SK-N-SH treated with all-trans-retinoic acid at 6 μM for 48 hours (cell line): ENCODE results near the gene GRM7.

ENCODE experiments used
- ISL1 ChIP-seq: fragments of 250-450 bp; sonication (Bioruptor Pico); IDR thresholded peaks from 2 replicates; pipeline ENCODE4 v2.1.2; 2022; ENCODE audit warnings: mild to moderate bottlenecking, moderate library complexity
- PATZ1 ChIP-seq: fragments of 250-450 bp; sonication (Bioruptor Pico); IDR thresholded peaks from 2 replicates; pipeline ENCODE4 v1.8.0; 2020; ENCODE audit warnings: mild to moderate bottlenecking, moderate library complexity, borderline replicate concordance
- ZC3H10 ChIP-seq: fragments of 250-450 bp; sonication (Bioruptor Pico); IDR thresholded peaks from 2 replicates; pipeline ENCODE4 v1.5.1; 2021; ENCODE audit warnings: mild to moderate bottlenecking, moderate library complexity
- ZNF8 ChIP-seq: fragments of 450-650 bp; formaldehyde crosslinking; IDR thresholded peaks from 2 replicates; pipeline ENCODE4 v1.5.0; 2020; ENCODE audit warnings: mild to moderate bottlenecking, moderate library complexity
- TF ChIP-seq, protein P1 (sequence below): fragments of 250-450 bp; sonication (Bioruptor Pico); IDR thresholded peaks from 2 replicates; pipeline ENCODE4 v1.8.0; 2021; ENCODE audit warnings: low read depth, mild to moderate bottlenecking, moderate library complexity, borderline replicate concordance

DNA sequence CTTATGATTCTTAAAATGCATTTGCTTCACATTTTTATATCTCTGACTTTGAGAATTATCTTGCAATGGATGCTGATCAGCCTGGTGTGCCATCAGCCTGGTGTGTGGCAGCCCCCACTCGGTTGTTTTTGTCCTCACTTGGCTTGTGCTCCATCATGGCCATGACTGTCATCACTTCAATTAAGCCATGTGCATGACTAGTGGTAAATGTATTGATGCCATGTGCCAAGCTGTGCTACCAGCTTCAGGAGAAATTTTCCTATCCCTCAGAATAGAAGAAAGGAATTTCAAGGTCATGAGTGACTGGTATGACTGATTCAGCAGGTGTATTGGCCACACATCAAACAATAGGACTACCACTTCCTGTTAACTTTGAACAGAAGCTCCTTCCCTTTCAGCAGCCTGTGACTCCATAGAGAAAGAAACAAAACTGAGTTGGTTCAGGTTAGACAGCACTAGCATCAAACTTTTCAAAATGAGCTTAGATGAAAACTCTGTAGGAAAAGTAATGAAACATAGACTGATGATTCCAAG, 251.7 kb downstream of the GRM7 start:
- no peak for TF ChIP-seq ZNF8 (CRISPR knock-in tag)
- TF ChIP-seq, protein P1, sequence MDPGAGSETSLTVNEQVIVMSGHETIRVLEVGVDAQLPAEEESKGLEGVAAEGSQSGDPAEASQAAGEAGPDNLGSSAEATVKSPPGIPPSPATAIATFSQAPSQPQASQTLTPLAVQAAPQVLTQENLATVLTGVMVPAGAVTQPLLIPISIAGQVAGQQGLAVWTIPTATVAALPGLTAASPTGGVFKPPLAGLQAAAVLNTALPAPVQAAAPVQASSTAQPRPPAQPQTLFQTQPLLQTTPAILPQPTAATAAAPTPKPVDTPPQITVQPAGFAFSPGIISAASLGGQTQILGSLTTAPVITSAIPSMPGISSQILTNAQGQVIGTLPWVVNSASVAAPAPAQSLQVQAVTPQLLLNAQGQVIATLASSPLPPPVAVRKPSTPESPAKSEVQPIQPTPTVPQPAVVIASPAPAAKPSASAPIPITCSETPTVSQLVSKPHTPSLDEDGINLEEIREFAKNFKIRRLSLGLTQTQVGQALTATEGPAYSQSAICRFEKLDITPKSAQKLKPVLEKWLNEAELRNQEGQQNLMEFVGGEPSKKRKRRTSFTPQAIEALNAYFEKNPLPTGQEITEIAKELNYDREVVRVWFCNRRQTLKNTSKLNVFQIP, result no peak
- TF ChIP-seq ISL1 (CRISPR knock-in tag), result no peak
- no peak for TF ChIP-seq ZC3H10 (CRISPR knock-in tag)
- no peak for TF ChIP-seq PATZ1 (CRISPR knock-in tag)
